Activated naive CD8-positive, alpha-beta T cell treated with anti-CD3 and anti-CD28 coated beads, Interleukin-2, amount 50 U/mL, for 16 hours (primary cell): Measurements from ENCODE around the gene IL17RE.
"Not testable (repeated sequence)": the region's sequence is repeated elsewhere in the genome, so short reads cannot be mapped to it uniquely, and the experiment has no call there.

Source experiments
- DNase-seq: peaks from one replicate; pipeline ENCODE4 v3.0.0-alpha.2; 2020; ENCODE audit warnings: low read depth, low spot score

The IL17RE gene

GRCh38 chr3:9934235-9934621 lies 31.6 kb downstream of the IL17RE start:
- DNase-seq, result no peak

DNA sequence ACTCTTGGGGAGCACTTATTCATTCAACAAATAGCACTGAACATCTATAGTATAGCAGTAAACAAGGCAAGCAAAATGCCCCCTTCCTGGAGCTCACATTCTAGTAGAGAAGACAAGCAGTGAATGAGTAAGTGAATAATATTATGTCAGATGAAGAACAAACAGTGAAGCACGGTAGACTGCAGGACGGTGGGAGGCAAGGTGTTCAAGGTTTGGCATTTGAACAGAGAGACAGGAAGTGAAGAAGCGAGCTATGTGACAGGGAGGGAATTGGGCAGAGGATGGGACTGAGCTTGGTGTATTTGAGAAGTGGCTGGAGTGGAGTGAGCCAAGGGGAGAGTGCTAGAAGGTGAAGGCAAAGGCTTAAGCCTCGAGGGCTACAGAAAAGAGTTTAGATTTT lies 32.3 kb downstream of the IL17RE start:
- no peak for DNase-seq

GRCh38 chr3:9935966-9936510 lies 33.4 kb downstream of the IL17RE start:
- no peak for DNase-seq

DNA sequence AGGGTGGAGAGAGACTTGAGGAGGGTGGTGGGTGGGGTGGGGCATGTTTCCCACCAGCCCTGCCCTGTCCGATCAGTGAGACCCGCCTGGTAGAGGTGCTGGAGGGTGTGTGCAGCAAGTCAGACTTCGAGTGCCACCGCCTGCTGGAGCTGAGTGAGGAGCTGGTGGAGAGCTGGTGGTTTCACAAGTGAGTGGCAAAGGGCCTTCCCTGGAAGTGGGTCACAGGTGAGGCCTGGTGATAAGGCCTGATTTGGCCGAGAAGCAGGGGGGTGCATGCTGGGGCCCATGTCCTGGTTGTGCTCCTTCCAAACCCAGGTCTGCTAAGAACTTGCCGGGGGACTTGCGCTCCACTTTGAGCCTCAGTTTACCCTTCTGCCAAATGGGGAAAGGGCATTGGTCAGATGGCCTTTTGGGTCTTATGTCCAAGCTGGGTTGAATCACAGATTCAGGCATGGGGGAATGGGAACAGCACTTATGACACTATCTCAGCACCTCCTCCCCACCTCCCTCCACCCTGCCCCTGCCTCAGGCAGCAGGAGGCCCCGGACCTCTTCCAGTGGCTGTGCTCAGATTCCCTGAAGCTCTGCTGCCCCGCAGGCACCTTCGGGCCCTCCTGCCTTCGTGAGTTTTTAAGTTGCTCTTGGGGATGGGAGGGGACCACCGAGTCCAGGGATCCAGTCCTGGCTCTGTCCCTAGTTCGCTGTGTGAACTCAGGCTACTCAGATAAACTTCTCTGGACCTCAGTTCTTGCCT lies 35.0 kb downstream of the IL17RE start:
- DNase-seq, result no peak

GRCh38 chr3:9938966-9939365 lies 36.3 kb downstream of the IL17RE start:
- DNase-seq, result no peak

- not testable (repeated sequence) for DNase-seq
Observed at GRCh38 chr3:9939906-9940305, 37.3 kb downstream of the IL17RE start.

GRCh38 chr3:9940746-9941145 lies 38.1 kb downstream of the IL17RE start:
- DNase-seq, result no peak

GRCh38 chr3:9942164-9942563 lies 39.5 kb downstream of the IL17RE start:
- DNase-seq, result no peak

- DNase-seq, result no peak
Observed at GRCh38 chr3:9942934-9943690, 40.5 kb downstream of the IL17RE start.

GRCh38 chr3:9944271-9944670 lies 41.6 kb downstream of the IL17RE start:
- DNase-seq, result no peak

GRCh38 chr3:9945358-9945757 lies 42.7 kb downstream of the IL17RE start:
- no peak for DNase-seq

- DNase-seq, result peak; percentile 48
Observed at GRCh38 chr3:9946112-9947024, 43.7 kb downstream of the IL17RE start.

- DNase-seq, result no peak
Observed at GRCh38 chr3:9947025-9947995, 44.7 kb downstream of the IL17RE start.

DNA sequence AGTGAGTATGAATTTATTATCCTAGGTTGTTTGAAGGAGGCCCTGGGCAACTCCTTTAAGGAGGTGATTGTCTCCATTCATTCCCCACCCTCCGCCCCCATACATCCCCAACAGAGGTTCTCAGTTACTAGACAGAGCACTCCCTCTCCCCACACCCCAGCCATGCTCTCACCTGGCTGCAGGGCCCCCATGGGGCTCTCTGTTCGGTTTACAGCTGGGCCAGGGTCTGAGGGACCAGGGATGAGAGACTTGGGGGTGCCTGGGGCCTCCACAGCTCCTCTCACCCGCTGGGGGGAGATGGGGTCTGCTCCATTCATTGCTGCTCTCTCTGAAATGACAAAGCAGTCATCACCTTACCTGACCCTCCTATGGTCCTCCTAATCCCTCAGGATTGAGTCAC lies 45.9 kb downstream of the IL17RE start:
- no peak for DNase-seq

DNA sequence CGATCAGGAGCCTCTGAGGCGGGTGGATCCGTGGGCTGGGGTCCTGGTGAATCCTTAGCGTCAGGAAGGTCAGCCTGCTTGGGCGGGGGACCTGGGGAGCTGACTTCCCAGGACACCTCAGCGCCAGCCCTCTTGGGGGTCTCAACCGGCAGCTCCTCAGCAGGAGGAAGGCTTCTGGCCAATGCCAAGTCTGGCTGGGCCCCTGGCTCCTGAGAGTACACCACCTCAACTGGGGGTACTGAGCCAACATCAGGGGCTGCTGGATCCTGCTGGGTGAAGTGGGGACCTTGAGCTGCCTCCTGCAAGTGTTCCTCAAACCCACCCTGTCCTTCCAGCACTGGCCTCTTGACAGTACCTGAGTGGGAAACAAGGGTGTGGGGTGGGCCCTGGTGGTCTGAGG lies 46.5 kb downstream of the IL17RE start:
- no peak for DNase-seq

DNA sequence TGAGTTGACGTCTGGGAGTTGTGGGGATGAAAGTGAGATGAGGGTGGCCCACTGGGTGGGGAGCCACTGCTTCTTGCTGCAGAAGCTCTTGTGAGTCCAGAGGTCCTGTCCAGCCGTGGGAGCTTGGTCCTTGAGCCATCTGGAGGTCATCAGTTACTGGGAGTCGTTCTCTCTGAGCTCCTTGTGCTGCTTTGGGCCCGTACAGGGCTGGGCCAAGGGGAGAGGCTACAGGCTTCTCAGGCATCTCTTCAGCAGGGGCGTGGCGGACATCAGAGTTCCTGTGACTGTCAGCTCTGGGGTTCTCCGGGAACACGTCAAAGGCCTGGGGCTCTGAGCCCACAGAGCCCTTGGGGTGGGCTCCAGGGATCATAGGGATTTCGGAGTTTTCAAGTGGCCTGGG lies 47.0 kb downstream of the IL17RE start:
- DNase-seq, result no peak

DNA sequence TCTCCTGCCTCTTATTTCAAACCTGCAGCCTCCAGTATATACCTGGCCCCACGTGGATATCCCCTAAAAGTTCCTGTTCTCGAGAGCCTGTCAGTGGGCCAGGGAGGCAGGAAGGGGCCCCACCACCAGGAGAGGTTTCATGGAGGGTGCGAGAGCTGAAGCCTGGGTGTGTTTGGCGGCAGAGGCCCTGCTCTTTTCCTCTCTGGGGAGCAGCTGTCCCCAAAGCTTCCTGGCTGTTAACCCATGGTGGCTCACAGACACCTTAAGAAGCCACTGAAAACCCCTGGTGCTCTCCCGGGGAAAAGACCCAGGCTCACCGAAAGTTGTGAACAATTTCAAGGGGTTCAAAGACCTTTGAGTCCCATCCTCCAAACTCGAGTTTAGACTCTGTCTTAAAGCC lies 48.5 kb downstream of the IL17RE start:
- DNase-seq, result no peak

- DNase-seq, result no peak
Observed at GRCh38 chr3:9951598-9951961, 48.9 kb downstream of the IL17RE start.

GRCh38 chr3:9951962-9952805 lies 49.5 kb downstream of the IL17RE start, which contains the start of gene PRRT3:
Gene PRRT3 (minus strand): TSS chr3:9952408. CDS start chr3:9950115, 2,293 bp downstream.
- peak; percentile 37 for DNase-seq

GRCh38 chr3:9955067-9955502 lies 52.4 kb downstream of the IL17RE start:
- DNase-seq, result no peak
